ENCODE results near the gene TTC7B. TPM values are rescaled to one million over a fixed set of nuclear protein-coding genes. Genes with fewer than 3 reads are reported as not detected.

TTC7B gene
- total and polyA plus RNA-seq, 3 experiments from 2014 or later: 1.7 to 5.8 (median 5.2) TPM

DNA sequence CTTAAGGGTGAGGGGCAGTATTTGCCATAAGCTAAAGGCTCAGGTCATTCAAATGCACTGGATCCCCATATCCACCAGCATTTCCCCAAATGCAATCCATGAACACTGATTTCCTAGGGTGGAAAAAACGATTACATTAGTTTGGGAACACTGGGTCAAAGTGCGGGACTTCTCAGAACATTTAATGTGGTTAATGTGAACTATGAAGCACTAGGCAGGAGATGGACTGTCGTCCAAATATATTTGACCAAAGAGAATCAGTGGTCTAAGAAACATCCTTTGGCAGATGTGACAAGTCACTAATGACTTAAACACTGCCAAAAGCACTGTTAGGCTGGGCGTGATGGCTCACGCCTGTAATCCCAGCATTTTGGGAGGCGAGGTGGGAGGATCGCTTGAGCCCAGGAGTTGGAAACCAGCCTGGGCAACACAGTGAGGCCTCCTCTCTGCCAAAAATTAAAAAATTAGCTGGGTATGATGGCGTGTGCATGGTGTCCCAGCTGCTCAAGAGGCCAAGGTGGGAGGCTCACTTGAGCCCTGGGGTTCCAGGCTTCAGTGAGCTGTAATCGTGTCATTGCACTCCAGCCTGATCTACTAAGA is 214.0 kb downstream of the TTC7B start:
- peaks cover 0 to 2% (median 0%) of the 10 kb centered on the region in 5 donors for H3K9me3 Mint-ChIP-seq
- peaks cover 7 to 41% of the 10 kb centered on the region in 2 donors for H3K27me3 Mint-ChIP-seq
- H3K36me3 ChIP-seq (ENCODE audit: insufficient read depth, low read length): no peaks in the 10 kb centered on the region
- CTCF ChIA-PET: no interaction called here
- H3K27ac Mint-ChIP-seq: no peak overlapping the region
- H3K9me3 ChIP-seq (ENCODE audit: low read length): no peaks in the 10 kb centered on the region
- H3K4me3 ChIP-seq (ENCODE audit: low read length): no peak overlapping the region
- POLR2A ChIA-PET: no interaction called here
- no peaks in the 10 kb centered on the region for H3K4me1 Mint-ChIP-seq
- H3K4me3 Mint-ChIP-seq: no peak overlapping the region
- H3K27me3 ChIP-seq (ENCODE audit: insufficient read depth, low read length, poor library complexity, severe bottlenecking): no peaks in the 10 kb centered on the region
- no peak for DNase-seq
- H3K36me3 Mint-ChIP-seq: no peaks in the 10 kb centered on the region
- H3K4me1 ChIP-seq (ENCODE audit: insufficient read depth, low read length): no peaks in the 10 kb centered on the region
- H3K27ac ChIP-seq (ENCODE audit: low read depth, low read length): no peak overlapping the region

- H3K27me3 ChIP-seq (ENCODE audit: insufficient read depth, low read length, poor library complexity, severe bottlenecking): no peaks in the 10 kb centered on the region
- ChIA-PET POLR2A (no interaction called here), CTCF (no interaction called here)
- no peak overlapping the region for H3K4me3 ChIP-seq (ENCODE audit: low read length)
- Mint-ChIP-seq H3K27ac (no peak overlapping the region), H3K4me1 (no peaks in the 10 kb centered on the region), H3K36me3 (no peaks in the 10 kb centered on the region), H3K9me3 (peaks cover 0 to 2% (median 0%) of the 10 kb centered on the region in 5 donors), H3K27me3 (peaks cover 4 to 41% of the 10 kb centered on the region in 2 donors), H3K4me3 (no peak overlapping the region)
- H3K36me3 ChIP-seq (ENCODE audit: insufficient read depth, low read length): no peaks in the 10 kb centered on the region
- no peak for DNase-seq
- no peaks in the 10 kb centered on the region for H3K4me1 ChIP-seq (ENCODE audit: insufficient read depth, low read length)
- no peaks in the 10 kb centered on the region for H3K9me3 ChIP-seq (ENCODE audit: low read length)
- no peak overlapping the region for H3K27ac ChIP-seq (ENCODE audit: low read depth, low read length)
Observed at GRCh38 chr14:90601563-90601962, 214.7 kb downstream of the TTC7B start.

GRCh38 chr14:90600619-90601018 is 215.6 kb downstream of the TTC7B start:
- no peaks in the 10 kb centered on the region for H3K9me3 ChIP-seq (ENCODE audit: low read length)
- no peaks in the 10 kb centered on the region for H3K36me3 ChIP-seq (ENCODE audit: insufficient read depth, low read length)
- H3K27me3 ChIP-seq (ENCODE audit: insufficient read depth, low read length, poor library complexity, severe bottlenecking): no peaks in the 10 kb centered on the region
- Mint-ChIP-seq H3K9me3 (peaks cover 0 to 2% (median 0%) of the 10 kb centered on the region in 5 donors), H3K27ac (no peak overlapping the region), H3K4me3 (no peak overlapping the region), H3K27me3 (peaks cover 4 to 34% of the 10 kb centered on the region in 2 donors), H3K4me1 (no peaks in the 10 kb centered on the region), H3K36me3 (no peaks in the 10 kb centered on the region)
- CTCF ChIA-PET: no interaction called here
- no peak overlapping the region for H3K4me3 ChIP-seq (ENCODE audit: low read length)
- DNase-seq: no peak
- H3K27ac ChIP-seq (ENCODE audit: low read depth, low read length): no peak overlapping the region
- POLR2A ChIA-PET: no interaction called here
- no peaks in the 10 kb centered on the region for H3K4me1 ChIP-seq (ENCODE audit: insufficient read depth, low read length)

DNA sequence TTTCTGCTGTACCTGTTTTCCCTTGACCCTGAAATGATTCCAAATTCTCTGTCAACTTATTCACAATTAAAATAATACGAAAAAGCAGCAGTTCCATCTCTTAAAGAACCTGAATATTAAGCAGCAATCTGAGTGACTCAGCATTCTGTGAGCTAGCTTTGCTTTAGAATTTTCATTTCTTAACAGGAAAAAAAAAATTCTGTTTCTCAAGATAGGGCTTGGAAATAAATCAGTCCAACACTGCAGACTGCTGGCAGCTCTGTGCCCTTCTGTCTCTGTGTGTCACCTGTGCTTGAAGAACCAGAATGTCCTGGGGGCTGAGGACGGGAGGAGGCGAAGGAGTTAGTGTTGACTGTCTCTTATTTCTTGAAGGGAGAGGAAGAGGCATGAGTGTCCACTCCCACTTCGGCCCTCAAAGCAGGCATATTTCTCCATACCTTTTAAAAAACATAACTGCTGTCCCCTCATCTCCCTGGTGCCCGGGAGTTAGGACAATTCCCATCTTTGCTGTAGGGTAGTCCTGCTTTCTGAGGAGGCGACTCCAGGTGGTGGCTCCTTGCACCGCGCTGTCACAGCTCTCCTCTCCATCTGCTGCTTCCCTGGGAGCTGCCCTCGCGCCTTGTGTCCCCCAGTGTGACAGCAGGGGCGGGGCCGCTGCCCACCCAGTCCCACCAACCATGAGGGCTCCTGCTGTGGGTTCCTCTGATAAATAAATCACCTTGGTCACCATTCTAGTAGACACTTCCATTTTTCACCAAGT is 216.3 kb downstream of the TTC7B start:
- Mint-ChIP-seq H3K9me3 (no peaks in the 10 kb centered on the region), H3K4me1 (no peaks in the 10 kb centered on the region), H3K27me3 (peaks cover 2 to 27% of the 10 kb centered on the region in 2 donors), H3K27ac (peak overlapping the region in 1 of 8 donors; percentile 4), H3K4me3 (no peak overlapping the region), H3K36me3 (no peaks in the 10 kb centered on the region)
- ChIA-PET CTCF (no interaction called here), POLR2A (no interaction called here)
- Histone ChIP-seq H3K27ac (ENCODE audit: low read depth, low read length) (no peak overlapping the region), H3K4me1 (ENCODE audit: insufficient read depth, low read length) (no peaks in the 10 kb centered on the region), H3K4me3 (ENCODE audit: low read length) (no peak overlapping the region), H3K27me3 (ENCODE audit: insufficient read depth, low read length, poor library complexity, severe bottlenecking) (no peaks in the 10 kb centered on the region), H3K9me3 (ENCODE audit: low read length) (no peaks in the 10 kb centered on the region), H3K36me3 (ENCODE audit: insufficient read depth, low read length) (no peaks in the 10 kb centered on the region)
- DNase-seq: no peak

- Histone ChIP-seq H3K36me3 (ENCODE audit: insufficient read depth, low read length) (no peaks in the 10 kb centered on the region), H3K9me3 (ENCODE audit: low read length) (no peaks in the 10 kb centered on the region), H3K27me3 (ENCODE audit: insufficient read depth, low read length, poor library complexity, severe bottlenecking) (no peaks in the 10 kb centered on the region), H3K4me1 (ENCODE audit: insufficient read depth, low read length) (no peaks in the 10 kb centered on the region), H3K27ac (ENCODE audit: low read depth, low read length) (no peak overlapping the region), H3K4me3 (ENCODE audit: low read length) (no peak overlapping the region)
- peak overlapping the region in 1 of 8 donors; percentile 4 for H3K27ac Mint-ChIP-seq
- peaks cover 2 to 21% of the 10 kb centered on the region in 2 donors for H3K27me3 Mint-ChIP-seq
- DNase-seq: no peak
- no peaks in the 10 kb centered on the region for H3K4me1 Mint-ChIP-seq
- CTCF ChIA-PET: no interaction called here
- H3K4me3 Mint-ChIP-seq: no peak overlapping the region
- POLR2A ChIA-PET: no interaction called here
- H3K9me3 Mint-ChIP-seq: no peaks in the 10 kb centered on the region
- no peaks in the 10 kb centered on the region for H3K36me3 Mint-ChIP-seq
Observed at GRCh38 chr14:90599339-90599738, 216.9 kb downstream of the TTC7B start.

GRCh38 chr14:90597961-90598360 is 218.3 kb downstream of the TTC7B start:
- no peaks in the 10 kb centered on the region for H3K27me3 ChIP-seq (ENCODE audit: insufficient read depth, low read length, poor library complexity, severe bottlenecking)
- no peak overlapping the region for H3K27ac ChIP-seq (ENCODE audit: low read depth, low read length)
- ChIA-PET POLR2A (no interaction called here), CTCF (no interaction called here)
- no peak overlapping the region for H3K4me3 ChIP-seq (ENCODE audit: low read length)
- no peaks in the 10 kb centered on the region for H3K9me3 ChIP-seq (ENCODE audit: low read length)
- H3K36me3 Mint-ChIP-seq: no peaks in the 10 kb centered on the region
- no peaks in the 10 kb centered on the region for H3K36me3 ChIP-seq (ENCODE audit: insufficient read depth, low read length)
- no peak for DNase-seq
- H3K4me3 Mint-ChIP-seq: no peak overlapping the region
- H3K27me3 Mint-ChIP-seq: peaks cover 2 to 13% of the 10 kb centered on the region in 2 donors
- H3K27ac Mint-ChIP-seq: no peak overlapping the region
- no peaks in the 10 kb centered on the region for H3K9me3 Mint-ChIP-seq
- H3K4me1 Mint-ChIP-seq: no peaks in the 10 kb centered on the region
- H3K4me1 ChIP-seq (ENCODE audit: insufficient read depth, low read length): no peaks in the 10 kb centered on the region

- no peaks in the 10 kb centered on the region for H3K4me1 Mint-ChIP-seq
- H3K27ac ChIP-seq (ENCODE audit: low read depth, low read length): no peak overlapping the region
- H3K4me3 Mint-ChIP-seq: no peak overlapping the region
- no peaks in the 10 kb centered on the region for H3K27me3 ChIP-seq (ENCODE audit: insufficient read depth, low read length, poor library complexity, severe bottlenecking)
- no peaks in the 10 kb centered on the region for H3K36me3 ChIP-seq (ENCODE audit: insufficient read depth, low read length)
- no peak for DNase-seq
- H3K4me3 ChIP-seq (ENCODE audit: low read length): no peak overlapping the region
- no peaks in the 10 kb centered on the region for H3K4me1 ChIP-seq (ENCODE audit: insufficient read depth, low read length)
- no peaks in the 10 kb centered on the region for H3K36me3 Mint-ChIP-seq
- ChIA-PET POLR2A (no interaction called here), CTCF (no interaction called here)
- H3K27ac Mint-ChIP-seq: no peak overlapping the region
- no peaks in the 10 kb centered on the region for H3K9me3 Mint-ChIP-seq
- H3K9me3 ChIP-seq (ENCODE audit: low read length): no peaks in the 10 kb centered on the region
- H3K27me3 Mint-ChIP-seq: peaks cover 0 to 9% of the 10 kb centered on the region in 2 donors
Observed at GRCh38 chr14:90596733-90597132, 219.5 kb downstream of the TTC7B start.

GRCh38 chr14:90593254-90594040 is 222.8 kb downstream of the TTC7B start:
- CTCF ChIA-PET: no interaction called here
- Histone ChIP-seq H3K9me3 (ENCODE audit: low read length) (no peaks in the 10 kb centered on the region), H3K4me1 (ENCODE audit: insufficient read depth, low read length) (no peaks in the 10 kb centered on the region), H3K36me3 (ENCODE audit: insufficient read depth, low read length) (no peaks in the 10 kb centered on the region), H3K27me3 (ENCODE audit: insufficient read depth, low read length, poor library complexity, severe bottlenecking) (no peaks in the 10 kb centered on the region), H3K4me3 (ENCODE audit: low read length) (no peak overlapping the region), H3K27ac (ENCODE audit: low read depth, low read length) (no peak overlapping the region)
- H3K9me3 Mint-ChIP-seq: no peaks in the 10 kb centered on the region
- no peak overlapping the region for H3K27ac Mint-ChIP-seq
- DNase-seq: no peak
- H3K4me3 Mint-ChIP-seq: no peak overlapping the region
- POLR2A ChIA-PET: no interaction called here
- H3K4me1 Mint-ChIP-seq: no peaks in the 10 kb centered on the region
- H3K36me3 Mint-ChIP-seq: no peaks in the 10 kb centered on the region
- peaks cover 0 to 2% of the 10 kb centered on the region in 2 donors for H3K27me3 Mint-ChIP-seq
